GM12872 (cell line): ENCODE measurements around the gene BABAM2.

Source experiments
- CTCF ChIP-seq: IDR thresholded peaks from 3 replicates; pipeline ENCODE4 v1.5.1; 2011; ENCODE audit warnings: low read depth, mild to moderate bottlenecking, low read length, moderate library complexity; ENCODE audit not compliant: insufficient read depth

The BABAM2 gene

GRCh38 chr2:27940090-27940671 lies 49.7 kb downstream of the BABAM2 start:
- no peak for TF ChIP-seq CTCF

- no peak for TF ChIP-seq CTCF
Measured at GRCh38 chr2:27940982-27941381, 50.5 kb downstream of the BABAM2 start.

- no peak for TF ChIP-seq CTCF
Measured at GRCh38 chr2:27942612-27943547, 52.4 kb downstream of the BABAM2 start.

GRCh38 chr2:27946530-27947060 lies 56.1 kb downstream of the BABAM2 start:
- TF ChIP-seq CTCF, result no peak

GRCh38 chr2:27952070-27952469 lies 61.5 kb downstream of the BABAM2 start:
- no peak for TF ChIP-seq CTCF

- TF ChIP-seq CTCF, result no peak
Measured at GRCh38 chr2:27953077-27953476, 62.5 kb downstream of the BABAM2 start.

GRCh38 chr2:27954221-27954673 lies 63.7 kb downstream of the BABAM2 start:
- TF ChIP-seq CTCF, result no peak
